ENCODE data around the gene CACNB4.
"Not testable (repeated sequence)": the region's sequence is repeated elsewhere in the genome, so short reads cannot be mapped to it uniquely, and the experiment has no call there.

CACNB4 gene

GRCh38 chr2:152022090-152022489 lies 76.8 kb downstream of the CACNB4 start:
- DNase-seq (ENCODE audit: low read depth, low spot score), result no peak

GRCh38 chr2:152021001-152021400 lies 77.8 kb downstream of the CACNB4 start:
- not testable (repeated sequence) for DNase-seq (ENCODE audit: low read depth, low spot score)

GRCh38 chr2:152019732-152020131 lies 79.1 kb downstream of the CACNB4 start:
- no peak for DNase-seq (ENCODE audit: low read depth, low spot score)

- DNase-seq (ENCODE audit: low read depth, low spot score), result no peak
These were observed 82.4 kb downstream of the CACNB4 start for GRCh38 chr2:152016181-152017120.

GRCh38 chr2:152015552-152015951 lies 83.3 kb downstream of the CACNB4 start:
- no peak for DNase-seq (ENCODE audit: low read depth, low spot score)

- DNase-seq (ENCODE audit: low read depth, low spot score), result no peak
These were observed 86.1 kb downstream of the CACNB4 start for GRCh38 chr2:152012697-152013096.

GRCh38 chr2:152011724-152012123 lies 87.1 kb downstream of the CACNB4 start:
- DNase-seq (ENCODE audit: low read depth, low spot score), result no peak

- no peak for DNase-seq (ENCODE audit: low read depth, low spot score)
These were observed 93.2 kb downstream of the CACNB4 start for GRCh38 chr2:152005607-152006006.

GRCh38 chr2:152003283-152003682 lies 95.6 kb downstream of the CACNB4 start:
- DNase-seq (ENCODE audit: low read depth, low spot score), result not testable (repeated sequence)

- DNase-seq (ENCODE audit: low read depth, low spot score), result no peak
These were observed 99.8 kb downstream of the CACNB4 start for GRCh38 chr2:151999053-151999452.

GRCh38 chr2:151996243-151997003 lies 102.4 kb downstream of the CACNB4 start:
- DNase-seq (ENCODE audit: low read depth, low spot score), result no peak

GRCh38 chr2:151995161-151995557 lies 103.7 kb downstream of the CACNB4 start:
- DNase-seq (ENCODE audit: low read depth, low spot score), result no peak

GRCh38 chr2:151994178-151994577 lies 104.7 kb downstream of the CACNB4 start:
- not testable (repeated sequence) for DNase-seq (ENCODE audit: low read depth, low spot score)

- DNase-seq (ENCODE audit: low read depth, low spot score), result no peak
These were observed 107.8 kb downstream of the CACNB4 start for GRCh38 chr2:151991010-151991409.

GRCh38 chr2:151989378-151989777 lies 109.5 kb downstream of the CACNB4 start:
- no peak for DNase-seq (ENCODE audit: low read depth, low spot score)

GRCh38 chr2:151987484-151987883 lies 111.4 kb downstream of the CACNB4 start:
- no peak for DNase-seq (ENCODE audit: low read depth, low spot score)

- DNase-seq (ENCODE audit: low read depth, low spot score), result no peak
These were observed 114.3 kb downstream of the CACNB4 start for GRCh38 chr2:151984424-151985083.

- DNase-seq (ENCODE audit: low read depth, low spot score), result no peak
These were observed 115.6 kb downstream of the CACNB4 start for GRCh38 chr2:151983221-151983620.

- DNase-seq (ENCODE audit: low read depth, low spot score), result no peak
These were observed 117.0 kb downstream of the CACNB4 start for GRCh38 chr2:151981886-151982285.

- DNase-seq (ENCODE audit: low read depth, low spot score), result no peak
These were observed 119.2 kb downstream of the CACNB4 start for GRCh38 chr2:151979694-151980093.

GRCh38 chr2:151978709-151979108 lies 120.1 kb downstream of the CACNB4 start:
- no peak for DNase-seq (ENCODE audit: low read depth, low spot score)

- no peak for DNase-seq (ENCODE audit: low read depth, low spot score)
These were observed 121.2 kb downstream of the CACNB4 start for GRCh38 chr2:151977631-151978030.
